ENCODE measurements around the gene GSTM4.
"Not testable (repeated sequence)": the region's sequence is repeated elsewhere in the genome, so short reads cannot be mapped to it uniquely, and the experiment has no call there.

Gene GSTM4

GRCh38 chr1:109669246-109669948 lies 13.5 kb downstream of the GSTM4 start:
- DNase-seq: no peak

GRCh38 chr1:109669949-109670302 lies 14.0 kb downstream of the GSTM4 start:
- not testable (repeated sequence) for DNase-seq

- no peak for DNase-seq
These were observed 15.2 kb downstream of the GSTM4 start for GRCh38 chr1:109671067-109671466.

DNA sequence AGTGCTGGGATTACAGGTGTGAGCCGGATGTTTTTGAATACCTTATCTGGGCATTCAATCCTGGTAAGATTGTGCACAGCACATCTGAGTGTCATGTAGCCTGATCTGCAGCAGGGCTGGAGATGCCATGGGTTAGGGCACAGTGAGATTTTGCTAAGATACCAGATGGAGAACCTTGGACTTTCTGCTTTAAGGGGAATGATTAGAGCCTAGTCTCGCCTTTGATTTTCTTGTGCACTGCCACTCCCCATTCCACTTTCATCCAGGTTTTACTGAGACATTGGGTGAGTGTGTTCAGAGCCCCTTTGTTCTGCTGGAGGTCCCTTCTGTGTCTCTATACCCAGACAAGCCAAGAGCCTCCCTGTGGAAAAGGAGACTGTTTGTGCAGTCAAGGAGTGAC lies 18.0 kb downstream of the GSTM4 start:
- DNase-seq: not testable (repeated sequence)

DNA sequence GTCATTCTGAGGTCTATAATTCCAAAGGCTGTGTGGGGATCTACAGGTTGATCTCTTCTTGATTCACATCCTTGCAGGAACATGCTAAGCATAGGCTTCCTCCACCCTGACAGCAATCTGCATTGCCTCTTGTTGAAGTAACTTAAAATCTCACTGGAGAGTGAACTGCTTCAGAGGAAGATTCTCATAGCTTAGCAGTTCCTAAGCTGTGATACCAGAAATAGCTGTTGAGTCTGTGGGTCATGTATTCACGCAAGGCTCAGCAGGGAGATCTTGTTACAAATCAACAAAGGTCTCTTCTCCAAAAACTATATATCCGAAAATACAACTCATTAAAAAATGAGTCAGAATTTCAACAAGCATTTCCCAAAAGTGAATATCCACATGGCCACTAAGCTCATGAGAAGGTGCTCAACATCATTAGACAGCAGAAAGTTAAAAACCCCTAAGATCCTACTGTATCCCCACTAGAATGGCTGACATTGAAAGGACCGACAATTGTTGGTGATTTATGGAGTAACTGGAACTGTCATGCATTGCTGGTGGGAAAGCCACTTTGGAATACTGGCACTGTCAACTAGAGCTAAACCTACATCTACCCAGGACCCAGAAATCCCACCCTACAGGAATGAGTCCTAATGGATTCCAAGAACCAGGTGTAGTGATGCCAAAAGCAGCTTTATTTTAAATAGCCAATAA lies 20.9 kb downstream of the GSTM4 start:
- not testable (repeated sequence) for DNase-seq

- DNase-seq: no peak
These were observed 21.6 kb downstream of the GSTM4 start for GRCh38 chr1:109677459-109677858.

DNA sequence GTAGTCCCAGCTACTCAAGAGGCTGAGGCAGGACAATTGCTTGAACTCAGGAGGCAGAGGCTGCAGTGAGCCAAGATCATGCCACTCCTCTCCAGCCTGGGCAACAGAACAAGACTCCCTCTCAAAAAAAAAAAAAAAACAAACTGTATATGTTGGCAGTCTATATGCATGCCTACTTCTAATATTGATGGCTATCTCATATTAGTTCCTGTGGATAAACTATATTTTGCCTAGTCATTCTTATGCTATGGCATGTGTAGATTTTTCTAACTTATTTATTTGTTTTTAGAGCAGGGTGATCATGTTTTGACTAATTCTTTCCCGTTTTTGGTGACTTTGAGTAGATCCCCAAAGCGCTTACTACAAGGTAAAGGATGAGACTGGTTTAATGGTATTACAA lies 22.7 kb downstream of the GSTM4 start:
- DNase-seq: not testable (repeated sequence)

GRCh38 chr1:109684777-109685176 lies 28.9 kb downstream of the GSTM4 start:
- DNase-seq: not testable (repeated sequence)

DNA sequence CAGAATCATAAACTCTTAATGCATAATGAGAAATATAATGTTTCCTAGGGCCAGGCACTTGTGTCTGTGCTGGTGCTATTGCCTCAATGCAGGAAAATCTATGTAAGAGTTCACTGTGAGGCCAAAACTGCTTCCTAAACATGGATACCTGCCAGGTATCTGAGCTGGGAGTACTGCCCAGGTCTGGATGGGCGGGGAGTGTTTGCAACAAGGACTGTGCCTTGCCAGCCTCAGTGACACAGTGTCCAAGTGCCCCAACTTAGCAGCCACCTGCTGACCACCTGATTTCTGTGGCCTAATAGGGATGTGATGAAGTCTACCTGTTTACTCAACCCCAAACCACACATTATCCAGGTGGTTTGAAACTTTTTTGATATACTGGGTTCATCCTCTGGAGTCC lies 29.5 kb downstream of the GSTM4 start:
- DNase-seq: not testable (repeated sequence)

DNA sequence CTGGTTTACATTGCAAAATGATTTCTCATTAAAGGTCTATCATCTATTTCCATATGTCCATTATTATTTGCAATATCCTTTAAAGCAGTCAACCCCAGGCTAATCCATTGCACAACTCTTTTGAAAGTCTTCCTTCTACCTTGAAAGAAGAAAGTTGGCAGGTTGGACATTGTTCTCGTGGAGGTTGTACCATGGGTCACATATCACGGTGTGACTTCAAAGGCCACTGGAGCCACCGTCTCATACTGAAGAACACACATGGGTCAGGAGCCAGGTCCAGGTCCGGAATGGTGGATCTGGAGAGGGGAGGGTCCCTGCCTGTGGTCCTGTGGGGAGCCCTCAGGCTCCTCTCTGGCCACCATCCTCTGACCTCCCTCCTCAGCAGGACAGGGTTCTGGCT lies 30.0 kb downstream of the GSTM4 start:
- DNase-seq: not testable (repeated sequence)

- not testable (repeated sequence) for DNase-seq
These were observed 31.2 kb downstream of the GSTM4 start for GRCh38 chr1:109687109-109687508.

GRCh38 chr1:109687641-109688499 lies 32.0 kb downstream of the GSTM4 start, which contains the start of gene GSTM1:
Gene GSTM1 (plus strand): TSS chr1:109687817. CDS start chr1:109687874, 57 bp downstream.
- DNase-seq: no peak

GRCh38 chr1:109689844-109690405 lies 34.0 kb downstream of the GSTM4 start:
- DNase-seq: no peak

DNA sequence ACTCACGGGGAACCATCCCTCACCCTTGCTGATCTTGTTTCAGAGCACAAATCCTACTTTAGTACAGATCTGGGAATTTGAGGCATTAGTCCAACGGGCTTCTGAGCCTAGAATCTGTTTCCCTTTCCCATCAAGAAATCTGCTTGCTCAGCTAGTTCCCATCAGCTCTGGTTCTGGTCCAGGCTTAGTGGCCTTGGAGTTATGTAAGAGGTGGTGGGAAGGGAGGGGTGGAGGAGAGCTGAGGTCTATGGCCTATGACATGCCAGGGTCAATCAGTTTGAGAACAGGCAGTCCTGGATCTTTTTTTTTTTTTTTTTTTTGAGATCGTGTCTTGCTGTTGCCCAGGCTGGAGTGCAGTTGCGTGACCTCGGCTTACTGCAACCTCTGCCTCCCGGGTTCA lies 35.9 kb downstream of the GSTM4 start:
- no peak for DNase-seq

DNA sequence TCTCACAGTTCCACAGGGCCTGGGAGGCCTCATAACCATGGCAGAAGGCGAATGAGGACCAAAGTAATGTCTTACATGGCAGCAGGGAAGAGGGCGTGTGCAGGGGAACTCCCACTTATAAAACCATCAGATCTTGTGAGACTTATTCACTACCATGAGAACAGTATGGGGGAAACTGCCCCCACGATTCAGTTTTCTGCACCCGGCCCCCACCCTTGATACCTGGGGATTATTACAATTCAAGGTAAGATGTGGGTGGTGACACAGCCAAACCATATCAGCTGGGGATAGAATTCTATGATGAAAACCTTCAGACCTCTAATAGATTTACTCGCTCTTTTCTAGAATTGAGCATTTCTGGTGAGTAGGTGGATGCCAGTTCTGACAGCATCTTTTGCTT lies 38.5 kb downstream of the GSTM4 start:
- not testable (repeated sequence) for DNase-seq

DNA sequence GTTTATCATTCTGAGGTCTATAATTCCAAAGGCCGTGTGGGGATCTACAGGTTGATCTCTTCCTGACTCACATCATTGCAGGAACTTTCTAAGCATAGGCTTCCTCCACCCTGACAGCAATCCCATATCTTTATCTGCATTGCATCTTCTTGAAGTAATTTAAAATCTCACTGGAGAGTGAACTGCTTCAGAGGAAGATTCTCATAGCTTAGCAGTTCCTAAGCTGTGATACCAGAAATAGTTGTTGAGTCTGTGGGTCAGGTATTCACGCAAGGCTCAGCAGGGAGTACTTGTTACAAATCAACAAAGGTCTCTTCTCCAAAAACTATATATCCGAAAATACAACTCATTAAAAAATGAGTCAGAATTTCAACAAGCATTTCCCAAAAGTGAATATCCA lies 39.2 kb downstream of the GSTM4 start:
- not testable (repeated sequence) for DNase-seq

GRCh38 chr1:109697066-109697465 lies 41.2 kb downstream of the GSTM4 start:
- no peak for DNase-seq

DNA sequence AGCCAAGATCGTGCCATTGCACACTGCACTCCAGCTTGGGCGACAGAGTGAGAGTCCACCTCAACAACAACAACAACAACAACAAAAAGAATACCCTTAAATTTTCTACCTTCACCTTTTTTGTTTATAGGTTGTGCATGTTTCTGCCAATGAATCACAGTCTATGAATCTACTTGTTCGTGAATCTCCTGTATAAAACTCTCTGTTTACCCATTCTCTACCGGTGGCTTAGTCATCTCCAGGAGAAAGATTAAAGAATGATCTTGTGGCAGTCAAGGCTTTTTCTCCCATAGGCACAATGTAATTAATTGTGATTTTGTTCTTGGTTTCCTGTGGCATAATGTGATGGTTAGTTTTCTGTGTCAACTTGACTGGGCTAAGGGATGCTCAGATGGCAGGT lies 42.0 kb downstream of the GSTM4 start:
- DNase-seq: not testable (repeated sequence)

DNA sequence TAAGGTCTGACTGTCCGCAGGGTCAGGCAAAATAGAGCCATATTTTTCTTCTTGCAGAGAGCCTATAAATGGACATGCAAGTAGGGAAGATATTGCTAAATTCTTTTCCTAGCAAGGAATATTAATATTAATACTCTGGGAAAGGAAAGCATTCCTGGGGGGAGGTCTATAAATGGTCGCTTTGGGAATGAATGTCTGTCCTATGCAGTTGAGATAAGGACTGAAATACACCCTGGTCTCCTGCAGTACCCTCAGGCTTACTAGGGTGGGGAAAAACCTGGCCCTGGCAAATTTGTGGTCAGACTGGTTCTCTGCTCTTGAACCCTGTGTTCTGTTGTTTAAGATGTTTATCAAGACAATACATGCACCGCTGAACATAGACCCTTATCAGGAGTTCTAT lies 47.0 kb downstream of the GSTM4 start:
- DNase-seq: not testable (repeated sequence)

- no peak for DNase-seq
These were observed 48.3 kb downstream of the GSTM4 start for GRCh38 chr1:109704173-109704572.

DNA sequence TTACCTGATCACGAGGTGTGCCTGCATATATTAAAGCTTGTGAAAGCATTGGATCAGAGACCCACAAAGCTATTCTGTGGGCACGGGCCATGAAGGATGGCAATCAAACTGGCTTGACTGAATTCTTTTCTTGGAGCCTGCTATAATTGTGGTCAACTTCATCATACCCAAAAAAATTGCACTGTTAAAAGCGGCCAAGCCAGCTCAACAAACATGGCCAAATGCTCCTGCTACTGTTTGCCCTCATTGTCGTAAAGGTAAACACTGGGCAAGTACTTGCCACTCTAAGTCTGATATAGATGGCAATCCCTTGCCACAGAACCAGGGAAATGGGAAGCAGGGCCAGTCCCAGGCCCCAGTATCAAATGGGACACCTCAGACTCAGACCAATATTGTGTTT lies 49.5 kb downstream of the GSTM4 start:
- DNase-seq: no peak

DNA sequence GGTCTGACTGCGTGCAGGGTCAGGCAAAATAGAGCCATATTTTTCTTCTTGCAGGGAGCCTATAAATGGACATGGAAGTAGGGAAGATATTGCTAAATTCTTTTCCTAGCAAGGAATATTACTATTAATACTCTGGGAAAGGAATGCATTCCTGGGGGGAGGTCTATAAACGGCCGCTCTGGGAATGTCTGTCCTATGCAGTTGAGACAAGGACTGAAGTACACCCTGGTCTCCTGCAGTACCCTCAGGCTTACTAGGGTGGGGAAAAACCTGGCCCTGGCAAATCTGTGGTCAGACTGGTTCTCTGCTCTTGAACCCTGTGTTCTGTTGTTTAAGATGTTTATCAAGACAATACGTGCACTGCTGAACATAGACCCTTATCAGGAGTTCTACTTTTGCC lies 53.0 kb downstream of the GSTM4 start:
- DNase-seq: not testable (repeated sequence)

DNA sequence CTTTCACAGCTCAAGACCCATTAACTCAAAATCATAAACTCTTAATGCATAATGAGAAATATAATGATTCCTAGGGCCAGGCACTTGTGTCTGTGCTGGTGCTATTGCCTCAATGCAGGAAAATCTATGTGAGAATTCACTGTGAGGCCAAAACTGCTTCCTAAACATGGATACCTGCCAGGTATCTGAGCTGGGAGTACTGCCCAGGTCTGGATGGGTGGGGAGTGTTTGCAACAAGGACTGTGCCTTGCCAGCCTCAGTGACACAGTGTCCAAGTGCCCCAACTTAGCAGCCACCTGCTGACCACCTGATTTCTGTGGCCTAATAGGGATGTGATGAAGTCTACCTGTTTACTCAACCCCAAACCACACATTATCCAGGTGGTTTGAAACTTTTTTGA lies 53.9 kb downstream of the GSTM4 start:
- DNase-seq: not testable (repeated sequence)

Measured in COR-L47 (cell line).